Measurements from ENCODE around the gene PRMT5.
"Not testable (repeated sequence)": the region's sequence is repeated elsewhere in the genome, so short reads cannot be mapped to it uniquely, and the experiment has no call there.

PRMT5 gene

GRCh38 chr14:22929104-22929960 is at the start of gene PRMT5:
PRMT5 (minus strand) TSS chr14:22929376; CDS start chr14:22929361, 15 bp downstream.
- peak; percentile 98 for DNase-seq

- no peak for DNase-seq
Observed at GRCh38 chr14:22978487-22978837, 49.3 kb upstream of the PRMT5 start.

- DNase-seq = no peak
Observed at GRCh38 chr14:22977684-22978486, 48.7 kb upstream of the PRMT5 start.

- DNase-seq = no peak
Observed at GRCh38 chr14:22977434-22977683, 48.2 kb upstream of the PRMT5 start.

GRCh38 chr14:22976620-22977433 is 47.7 kb upstream of the PRMT5 start:
- DNase-seq = no peak

GRCh38 chr14:22974530-22975313 is 45.5 kb upstream of the PRMT5 start:
- no peak for DNase-seq

- DNase-seq = peak; percentile 18 to 27
Observed at GRCh38 chr14:22973217-22974032, 44.2 kb upstream of the PRMT5 start.

GRCh38 chr14:22972313-22972930 is 43.2 kb upstream of the PRMT5 start:
- no peak for DNase-seq

GRCh38 chr14:22971152-22971551 is 42.0 kb upstream of the PRMT5 start:
- no peak for DNase-seq

GRCh38 chr14:22966783-22967269 is 37.6 kb upstream of the PRMT5 start:
- no peak for DNase-seq

- DNase-seq = not testable (repeated sequence)
Observed at GRCh38 chr14:22965916-22966782, 37.0 kb upstream of the PRMT5 start.

- DNase-seq = no peak
Observed at GRCh38 chr14:22962061-22962676, 33.0 kb upstream of the PRMT5 start.

GRCh38 chr14:22955702-22956569 is 26.8 kb upstream of the PRMT5 start:
- no peak for DNase-seq

GRCh38 chr14:22952418-22952817 is 23.2 kb upstream of the PRMT5 start:
- no peak for DNase-seq

- not testable (repeated sequence) for DNase-seq
Observed at GRCh38 chr14:22951795-22952194, 22.6 kb upstream of the PRMT5 start.

- DNase-seq = no peak
Observed at GRCh38 chr14:22945642-22946041, 16.5 kb upstream of the PRMT5 start.

- DNase-seq = no peak
Observed at GRCh38 chr14:22939684-22940083, 10.5 kb upstream of the PRMT5 start.

- DNase-seq = no peak
Observed at GRCh38 chr14:22935156-22935555, 6.0 kb upstream of the PRMT5 start.

- no peak for DNase-seq
Observed at GRCh38 chr14:22932146-22932545, 3.0 kb upstream of the PRMT5 start.

All from activated CD4-positive, alpha-beta T cell treated with anti-CD3 and anti-CD28 coated beads, Interleukin-2, amount 50 U/mL, for 4 hours (primary cell).